Measurements from ENCODE around the gene CDH4.

The CDH4 gene

GRCh38 chr20:61281286-61281795, 29.3 kb downstream of the CDH4 start:
- DNase-seq (ENCODE audit: low read depth, low spot score), result no peak

GRCh38 chr20:61284752-61285151, 32.7 kb downstream of the CDH4 start:
- no peak for DNase-seq (ENCODE audit: low read depth, low spot score)

- no peak for DNase-seq (ENCODE audit: low read depth, low spot score)
These were observed 33.1 kb downstream of the CDH4 start for GRCh38 chr20:61285152-61285645.

DNA sequence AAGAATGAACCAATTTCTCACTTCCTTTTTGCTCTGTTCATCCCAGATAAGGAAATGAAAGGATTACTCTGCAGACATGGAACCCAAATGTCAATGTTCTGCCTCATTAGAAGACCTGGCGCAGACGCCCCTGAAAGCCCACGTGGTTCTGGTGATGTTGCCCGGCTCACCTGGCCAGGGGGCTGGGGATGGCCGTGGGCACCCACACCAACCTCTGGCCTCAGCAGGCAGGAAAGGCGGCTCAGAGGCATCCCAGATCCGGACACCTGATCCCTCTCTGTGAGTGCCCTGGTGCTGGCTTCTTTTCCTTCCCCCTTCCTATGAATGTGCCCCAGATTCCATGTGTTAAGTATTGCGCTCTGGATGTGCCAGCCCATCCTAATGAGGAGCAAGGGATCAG, 33.6 kb downstream of the CDH4 start:
- no peak for DNase-seq (ENCODE audit: low read depth, low spot score)

DNA sequence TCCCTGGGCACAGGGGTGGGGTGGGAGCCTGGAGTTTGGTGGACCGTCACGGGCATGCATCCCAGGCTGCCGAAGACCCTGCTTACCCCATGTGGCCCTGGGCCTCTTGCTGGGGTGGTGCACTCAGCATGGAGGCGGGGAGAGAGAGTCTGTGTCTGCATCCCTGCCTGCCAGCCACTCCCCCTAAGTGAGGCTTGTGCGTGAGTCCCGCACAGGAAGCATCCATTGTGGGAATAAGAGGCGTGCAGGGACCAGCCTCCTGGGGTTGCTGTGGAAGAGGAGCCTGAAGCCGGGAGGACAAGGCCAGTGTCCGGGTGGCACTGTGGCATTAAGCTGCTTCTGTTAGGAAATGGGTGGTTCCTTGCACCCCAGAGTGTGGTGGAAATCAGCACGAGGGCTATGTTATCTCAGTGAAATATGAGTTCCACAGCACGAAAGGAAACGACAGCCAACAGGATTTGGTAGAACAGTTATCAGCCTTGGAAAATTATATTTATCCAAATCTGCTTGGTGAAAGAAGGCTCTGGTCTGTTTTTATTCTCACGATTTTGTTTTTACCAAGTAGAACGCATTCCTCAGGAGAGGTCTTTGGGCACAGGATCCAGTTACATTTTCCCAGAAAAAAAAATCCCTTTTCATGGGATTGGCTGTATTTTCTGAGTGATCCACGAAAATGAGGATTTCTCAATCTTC, 35.7 kb downstream of the CDH4 start:
- no peak for DNase-seq (ENCODE audit: low read depth, low spot score)

DNA sequence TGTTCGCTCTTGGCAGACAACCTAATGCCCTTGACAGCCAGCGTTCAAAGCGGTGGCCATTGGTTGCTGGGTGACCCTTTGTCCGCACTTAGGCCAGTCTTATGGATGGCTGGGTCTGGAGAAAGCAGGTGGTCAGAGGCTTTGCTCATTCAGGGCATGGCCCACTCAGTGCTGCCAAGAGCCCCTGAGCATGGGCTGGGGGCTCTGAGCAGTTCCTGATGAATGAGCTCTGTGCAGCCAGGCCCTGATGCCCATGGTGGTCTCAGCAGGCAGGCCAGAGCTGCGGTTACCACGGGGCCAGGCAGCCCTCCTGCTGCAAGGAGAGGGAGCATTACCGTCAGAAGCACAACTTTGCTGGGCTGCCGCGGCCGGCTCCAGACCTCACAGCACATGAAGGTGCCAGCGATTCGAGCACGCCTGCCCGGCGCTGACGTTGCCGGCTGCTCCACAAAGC, 36.3 kb downstream of the CDH4 start:
- no peak for DNase-seq (ENCODE audit: low read depth, low spot score)

- no peak for DNase-seq (ENCODE audit: low read depth, low spot score)
These were observed 37.1 kb downstream of the CDH4 start for GRCh38 chr20:61289166-61289565.

GRCh38 chr20:61290721-61291120, 38.7 kb downstream of the CDH4 start:
- no peak for DNase-seq (ENCODE audit: low read depth, low spot score)

- DNase-seq (ENCODE audit: low read depth, low spot score), result no peak
These were observed 39.2 kb downstream of the CDH4 start for GRCh38 chr20:61291166-61291829.

- no peak for DNase-seq (ENCODE audit: low read depth, low spot score)
These were observed 40.3 kb downstream of the CDH4 start for GRCh38 chr20:61292391-61292790.

DNA sequence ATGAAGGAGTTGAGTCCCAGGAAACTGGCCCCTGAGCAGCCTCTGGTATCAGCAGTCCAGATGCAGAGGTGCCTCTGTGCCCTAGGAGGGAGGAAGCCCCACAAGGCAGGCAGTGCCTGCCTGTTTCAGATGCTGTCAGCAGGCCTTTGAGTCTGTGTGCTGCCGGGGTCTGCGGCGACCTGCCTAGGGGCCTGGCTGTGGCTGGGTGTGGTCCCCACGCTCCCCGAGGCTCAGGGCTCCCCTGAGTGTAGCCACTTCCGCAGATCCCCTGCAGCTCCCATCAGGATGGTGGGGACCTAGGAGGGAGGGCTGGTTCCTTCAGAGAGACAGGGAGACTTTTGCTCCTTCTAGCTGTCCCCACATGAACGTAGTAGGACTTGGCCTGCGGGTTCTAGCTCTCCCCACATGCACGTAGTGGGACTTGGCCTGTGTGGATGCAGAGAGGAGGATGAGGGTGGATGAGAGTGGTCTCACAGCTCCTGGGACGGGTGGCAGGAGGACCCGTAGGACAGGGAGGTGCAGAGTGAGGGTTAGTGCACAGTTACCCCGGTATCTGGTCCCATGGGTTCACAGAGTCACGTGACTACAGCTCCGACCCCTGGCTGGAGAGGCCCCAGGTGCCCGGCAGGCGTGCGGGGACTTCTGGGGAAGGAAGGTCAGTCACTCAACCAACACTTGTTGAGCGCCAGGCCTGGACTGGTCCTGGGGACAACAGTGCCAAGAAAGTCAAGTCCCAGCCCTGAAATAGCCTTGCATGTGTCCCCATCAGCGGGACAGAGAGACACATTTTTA, 41.0 kb downstream of the CDH4 start:
- no peak for DNase-seq (ENCODE audit: low read depth, low spot score)

- DNase-seq (ENCODE audit: low read depth, low spot score), result no peak
These were observed 41.9 kb downstream of the CDH4 start for GRCh38 chr20:61293951-61294350.

- no peak for DNase-seq (ENCODE audit: low read depth, low spot score)
These were observed 43.2 kb downstream of the CDH4 start for GRCh38 chr20:61295249-61295648.

DNA sequence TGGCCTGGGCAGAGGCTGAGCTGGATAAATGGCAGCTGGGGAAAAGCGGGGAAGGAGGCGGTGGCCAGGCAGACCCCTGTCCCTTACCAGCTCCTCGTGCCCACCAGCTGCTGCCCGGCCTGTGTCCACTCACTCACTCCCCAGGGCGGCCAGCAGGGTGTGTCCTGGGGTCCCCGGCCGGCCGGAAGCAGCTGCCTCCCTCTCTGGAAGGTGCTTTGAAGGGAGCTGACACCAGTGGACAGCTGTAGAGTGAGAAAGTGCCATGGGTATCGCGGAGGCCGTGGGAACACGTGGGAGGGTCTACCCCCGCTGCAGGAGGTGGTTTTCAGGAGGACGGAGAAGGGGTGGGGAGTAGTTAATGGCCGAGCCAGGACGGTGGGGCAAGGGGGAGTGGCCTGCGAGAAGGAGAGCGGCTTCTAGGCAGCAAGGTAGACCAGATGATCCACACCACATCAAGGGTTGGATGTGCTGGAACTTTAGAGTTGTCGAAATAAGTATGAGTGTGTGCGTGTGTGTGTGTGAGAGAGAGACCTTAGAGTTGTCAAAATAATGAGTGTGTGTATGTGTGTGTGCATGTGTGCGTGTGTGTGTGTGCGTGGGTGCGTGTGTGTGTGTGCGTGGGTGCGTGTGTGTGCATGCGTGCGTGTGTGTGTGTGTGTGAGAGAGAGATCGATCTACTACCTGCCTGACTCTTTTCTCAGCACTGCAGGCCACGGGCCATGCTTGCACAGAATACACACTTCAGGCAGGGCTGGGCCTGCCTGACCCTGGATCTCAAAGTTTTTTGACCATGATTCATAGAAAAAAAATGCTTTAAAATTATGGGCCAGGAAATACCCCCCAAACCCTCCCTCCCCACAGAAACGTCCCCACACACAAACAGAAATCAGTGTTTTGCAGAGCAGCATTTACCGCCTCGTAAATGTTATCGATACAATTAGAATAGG, 43.9 kb downstream of the CDH4 start:
- no peak for DNase-seq (ENCODE audit: low read depth, low spot score)

GRCh38 chr20:61296629-61297019, 44.6 kb downstream of the CDH4 start:
- DNase-seq (ENCODE audit: low read depth, low spot score), result no peak

DNA sequence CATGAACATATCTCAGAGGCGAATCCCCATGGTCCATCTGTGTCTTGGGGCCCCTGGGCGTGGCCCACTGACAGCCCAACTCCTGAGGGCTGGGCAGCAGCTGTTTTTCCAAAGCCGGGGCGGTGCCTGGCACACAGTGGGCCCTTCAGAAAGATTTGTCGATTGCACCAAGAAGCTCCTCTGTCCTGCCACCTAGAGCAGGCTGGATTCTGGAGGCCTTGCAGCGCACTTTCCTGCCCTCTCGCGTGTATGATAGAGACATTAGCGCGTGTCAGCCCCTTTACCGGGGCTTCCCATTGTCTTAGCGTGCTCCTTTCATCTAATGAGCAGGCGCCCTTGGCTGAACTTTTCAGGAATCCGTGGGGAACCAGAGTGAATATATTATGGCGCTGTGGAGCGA, 45.4 kb downstream of the CDH4 start:
- DNase-seq (ENCODE audit: low read depth, low spot score), result no peak

- no peak for DNase-seq (ENCODE audit: low read depth, low spot score)
These were observed 45.9 kb downstream of the CDH4 start for GRCh38 chr20:61297986-61298385.

- no peak for DNase-seq (ENCODE audit: low read depth, low spot score)
These were observed 46.6 kb downstream of the CDH4 start for GRCh38 chr20:61298661-61299060.

GRCh38 chr20:61299104-61299503, 47.0 kb downstream of the CDH4 start:
- DNase-seq (ENCODE audit: low read depth, low spot score), result no peak

DNA sequence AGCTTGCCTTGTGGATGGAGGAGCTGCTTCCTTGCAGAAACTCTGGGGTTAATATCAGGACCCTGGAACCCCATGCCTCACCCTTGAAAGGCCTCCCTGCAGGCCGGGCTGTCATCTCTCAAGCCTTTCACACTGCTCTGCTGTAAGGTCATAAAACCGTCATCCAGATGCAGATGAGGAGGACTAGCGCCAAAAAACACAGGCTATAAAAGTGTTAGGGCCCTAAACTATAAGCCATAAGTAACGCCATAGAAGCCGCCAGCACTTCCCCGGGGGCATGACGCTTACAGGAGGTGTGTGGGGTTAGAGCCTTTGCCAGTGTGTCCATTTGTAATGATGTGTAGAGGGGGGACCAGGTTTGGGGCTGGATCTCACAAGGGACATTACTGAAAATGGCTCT, 47.6 kb downstream of the CDH4 start:
- no peak for DNase-seq (ENCODE audit: low read depth, low spot score)

GRCh38 chr20:61300293-61300692, 48.2 kb downstream of the CDH4 start:
- DNase-seq (ENCODE audit: low read depth, low spot score), result no peak
